IMR-90 (cell line): ENCODE results near the gene NR4A2.

Experiments
- CTCF ChIP-seq: conservative IDR thresholded peaks from 2 replicates; pipeline ENCODE4 v1.5.1; 2012; ENCODE audit warnings: mild to moderate bottlenecking, low read depth, low read length, improper control_type of control experiment
- MAZ ChIP-seq: IDR thresholded peaks from 2 replicates; pipeline ENCODE4 v1.6.1; 2012; ENCODE audit warnings: low read depth, mild to moderate bottlenecking, low read length, improper control_type of control experiment, moderate library complexity, borderline replicate concordance
- POLR2A ChIP-seq: IDR thresholded peaks from 2 replicates; pipeline ENCODE4 v1.6.1; 2012; ENCODE audit warnings: mild to moderate bottlenecking, low read depth, low read length

GRCh38 chr2:156332284-156332533, 312 bp downstream of the NR4A2 start:
- no peak for TF ChIP-seq CTCF
- TF ChIP-seq MAZ: no peak
- no peak for TF ChIP-seq POLR2A
